ENCODE data around the gene MUC21.
"Not testable (repeated sequence)": the region's sequence is repeated elsewhere in the genome, so short reads cannot be mapped to it uniquely, and the experiment has no call there.

The MUC21 gene

DNA sequence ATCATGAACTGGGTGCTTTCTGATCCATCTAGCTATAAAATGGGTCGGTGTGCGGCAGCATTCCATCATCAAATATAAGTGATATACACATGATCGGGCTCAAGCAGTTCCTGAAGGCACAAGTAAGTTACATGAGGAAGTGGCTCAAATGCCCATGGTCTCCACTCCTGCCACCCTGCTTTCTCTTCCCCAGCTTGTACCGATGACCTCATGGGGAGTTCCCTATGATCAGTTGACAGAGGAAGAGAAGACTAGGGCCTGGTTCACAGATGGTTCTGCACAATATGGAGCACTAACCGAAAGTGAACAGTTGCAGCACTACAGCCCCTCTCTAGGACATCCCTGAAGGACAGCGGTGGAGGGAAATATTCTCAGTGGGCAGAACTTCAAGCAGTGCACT is 14.3 kb upstream of the MUC21 start:
- not testable (repeated sequence) for DNase-seq (ENCODE audit: low read depth in 2 of 2)

DNA sequence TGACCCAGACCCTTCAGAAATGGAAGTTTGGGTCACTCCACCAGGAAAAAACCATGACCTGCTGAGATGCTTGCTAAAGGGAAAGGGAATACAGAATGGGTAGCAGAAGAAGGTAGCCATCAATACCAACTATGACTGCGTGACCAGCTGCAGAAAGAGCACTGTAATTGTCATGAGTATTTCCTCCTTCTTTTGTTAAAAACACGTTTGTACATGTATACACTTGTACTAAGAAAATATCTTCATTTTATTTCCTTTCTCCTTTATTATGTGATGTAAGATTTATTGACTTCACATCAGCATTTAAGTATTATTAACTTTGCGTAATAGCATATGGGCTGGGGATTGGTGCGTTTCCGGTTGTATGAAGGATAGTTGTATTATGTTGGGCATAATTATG is 12.6 kb upstream of the MUC21 start:
- DNase-seq (ENCODE audit: low read depth in 2 of 2) = no peak

DNA sequence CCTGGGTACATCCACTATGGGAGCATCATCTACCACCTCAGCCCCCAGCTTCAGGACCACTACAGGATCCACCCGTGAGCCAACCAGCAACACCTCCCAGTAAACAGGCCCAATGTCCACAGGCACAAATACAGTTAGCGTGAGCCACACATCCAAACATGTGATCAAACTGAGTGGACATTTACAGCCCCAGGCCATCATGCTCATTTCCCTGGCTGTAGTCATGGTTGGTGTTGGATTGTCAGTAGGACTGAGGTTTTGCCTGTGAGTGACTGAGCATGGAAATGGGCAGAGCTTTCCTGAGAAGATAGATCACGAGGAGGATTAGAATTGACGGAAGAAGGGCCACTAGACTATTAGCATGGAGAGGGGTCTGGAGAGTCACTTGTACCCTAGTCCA is 10.7 kb upstream of the MUC21 start:
- DNase-seq (ENCODE audit: low read depth in 2 of 2) = no peak

DNA sequence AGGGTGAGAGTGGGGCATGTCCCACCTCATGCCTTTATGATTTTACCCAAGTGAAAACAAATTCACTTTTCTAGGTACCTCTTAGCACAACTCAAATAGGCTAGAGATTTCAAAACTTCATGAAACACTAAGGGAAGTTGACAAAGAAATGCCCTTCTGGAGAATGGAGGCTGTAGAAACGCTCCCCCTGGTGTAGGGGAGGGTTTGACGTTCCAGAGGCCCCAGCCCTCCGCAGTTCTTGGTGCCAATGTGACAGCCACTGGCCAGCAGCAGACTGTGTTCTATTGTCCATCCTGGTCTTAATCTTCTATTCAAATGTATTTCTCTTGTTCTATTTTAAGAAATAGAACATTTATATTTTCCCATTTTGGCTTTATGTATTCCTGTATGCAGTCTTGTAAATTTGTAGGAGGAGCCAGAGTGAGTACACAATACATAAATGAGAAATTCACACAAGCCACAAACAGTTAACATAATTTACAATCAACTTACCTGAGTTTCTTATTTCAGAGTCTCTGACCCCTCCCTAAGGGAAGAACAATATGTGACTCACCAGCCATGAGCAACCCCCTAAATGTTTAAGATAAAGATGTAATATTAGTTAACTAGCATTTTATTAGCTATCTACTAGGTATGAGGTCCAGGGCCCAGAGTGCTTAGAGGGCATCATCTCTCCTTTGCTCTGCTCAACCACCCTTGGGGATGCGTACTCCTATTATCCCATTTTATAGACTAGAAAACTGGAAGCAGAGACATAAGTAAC is 8.8 kb upstream of the MUC21 start:
- DNase-seq (ENCODE audit: low read depth in 2 of 2) = no peak

DNA sequence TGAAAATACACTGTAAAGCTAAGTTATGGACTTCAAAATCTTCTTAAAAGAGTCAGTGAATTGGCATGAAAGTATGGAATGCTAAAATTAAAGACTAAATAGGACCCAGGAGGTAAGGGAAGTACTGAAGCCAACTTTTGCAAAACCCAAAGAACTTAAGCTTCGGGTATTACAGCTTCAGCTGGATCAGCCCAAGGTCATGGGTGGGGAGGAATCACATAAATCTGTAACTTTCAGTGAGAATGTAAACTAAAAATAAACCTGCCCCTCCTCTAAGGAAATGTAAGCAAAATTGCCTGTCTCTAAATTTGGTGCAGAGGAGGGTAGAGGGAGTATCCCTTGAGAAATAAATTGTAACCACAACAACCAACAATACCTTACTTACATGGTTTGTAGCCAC is 4.4 kb upstream of the MUC21 start:
- DNase-seq (ENCODE audit: low read depth in 2 of 2) = no peak

DNA sequence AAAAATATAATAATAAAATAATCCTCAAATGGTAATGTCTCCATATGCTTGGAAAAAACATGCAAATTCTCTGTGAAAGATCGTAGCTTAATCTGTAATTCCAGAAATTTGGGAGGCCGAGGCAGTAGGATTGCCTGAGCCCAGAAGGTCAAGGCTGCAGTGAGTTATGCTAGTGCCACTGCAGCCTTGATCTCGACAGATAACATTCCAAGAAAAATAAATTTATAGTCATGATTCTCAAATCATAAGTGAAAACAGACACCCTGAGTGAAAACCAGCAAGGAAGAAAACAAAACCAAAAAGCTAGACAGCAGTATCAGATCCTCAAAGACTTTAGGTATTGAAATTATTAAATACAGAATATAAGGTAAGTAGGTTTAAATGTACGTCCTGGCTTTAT is 3.8 kb upstream of the MUC21 start:
- DNase-seq (ENCODE audit: low read depth in 2 of 2) = no peak

DNA sequence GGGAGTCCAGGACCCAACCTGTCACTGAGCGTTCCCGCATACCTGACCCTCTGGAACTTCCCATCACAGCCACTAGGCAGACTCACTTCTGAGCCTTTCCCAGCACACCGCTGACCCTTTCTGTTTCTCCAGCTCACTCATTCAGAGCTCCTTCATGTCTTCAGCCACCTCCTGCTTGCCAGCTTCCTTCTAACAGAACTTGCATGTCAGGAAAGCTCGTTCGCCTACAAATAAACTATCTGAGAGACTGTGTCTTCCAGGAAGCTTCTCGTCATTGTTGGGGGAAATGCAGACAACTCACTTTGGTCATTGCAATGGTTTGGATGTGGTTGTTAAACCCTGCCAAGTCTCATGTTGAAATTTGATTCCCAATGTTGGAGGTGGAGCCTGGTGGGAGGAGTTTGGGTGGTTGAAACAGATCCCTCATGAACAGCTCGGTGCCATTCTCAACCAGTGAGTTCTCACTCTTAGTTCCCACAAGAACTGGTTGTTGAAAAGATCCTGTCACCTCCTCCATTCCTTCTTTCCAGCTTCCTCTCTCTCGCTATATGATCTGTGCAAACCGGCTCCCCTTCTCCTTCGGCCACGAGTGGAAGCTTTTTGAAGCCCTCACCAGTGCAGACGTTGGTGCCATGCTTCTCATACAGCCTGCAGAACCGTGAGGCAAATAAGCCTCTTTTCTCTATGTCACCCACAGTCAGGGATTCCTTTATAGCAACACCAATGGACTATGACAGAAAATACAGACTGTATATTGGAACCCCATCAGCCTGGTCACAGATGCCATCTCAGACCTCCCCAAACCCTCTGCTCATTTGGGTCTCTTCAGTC is 1.4 kb upstream of the MUC21 start:
- no peak for DNase-seq (ENCODE audit: low read depth in 2 of 2)

DNA sequence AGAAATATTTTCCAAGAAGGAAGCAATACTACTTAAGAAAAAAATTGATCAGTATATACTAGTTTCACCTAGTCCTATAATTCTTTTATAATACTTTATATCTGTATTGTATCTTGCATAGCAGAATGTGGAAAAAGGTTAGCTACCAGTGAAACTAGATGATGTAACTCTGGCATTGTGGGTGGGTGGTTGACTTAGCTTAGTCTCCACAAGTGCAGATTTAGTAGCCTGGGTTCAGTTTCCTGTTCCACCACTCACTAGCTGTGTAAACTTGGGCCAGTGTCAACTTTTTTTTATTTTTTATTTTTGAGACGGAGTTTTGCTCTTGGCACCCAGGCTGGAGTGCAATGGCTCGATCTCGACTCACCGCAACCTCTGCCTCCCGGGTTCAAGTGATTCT is 2.0 kb downstream of the MUC21 start:
- no peak for DNase-seq (ENCODE audit: low read depth in 2 of 2)

DNA sequence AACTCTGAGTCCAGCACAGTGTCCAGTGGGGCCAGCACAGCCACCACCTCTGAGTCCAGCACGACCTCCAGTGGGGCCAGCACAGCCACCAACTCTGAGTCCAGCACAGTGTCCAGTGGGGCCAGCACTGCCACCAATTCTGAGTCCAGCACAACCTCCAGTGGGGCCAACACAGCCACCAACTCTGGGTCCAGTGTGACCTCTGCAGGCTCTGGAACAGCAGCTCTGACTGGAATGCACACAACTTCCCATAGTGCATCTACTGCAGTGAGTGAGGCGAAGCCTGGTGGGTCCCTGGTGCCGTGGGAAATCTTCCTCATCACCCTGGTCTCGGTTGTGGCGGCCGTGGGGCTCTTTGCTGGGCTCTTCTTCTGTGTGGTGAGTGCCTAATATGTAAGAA is 3.8 kb downstream of the MUC21 start:
- DNase-seq (ENCODE audit: low read depth in 2 of 2) = no peak

DNA sequence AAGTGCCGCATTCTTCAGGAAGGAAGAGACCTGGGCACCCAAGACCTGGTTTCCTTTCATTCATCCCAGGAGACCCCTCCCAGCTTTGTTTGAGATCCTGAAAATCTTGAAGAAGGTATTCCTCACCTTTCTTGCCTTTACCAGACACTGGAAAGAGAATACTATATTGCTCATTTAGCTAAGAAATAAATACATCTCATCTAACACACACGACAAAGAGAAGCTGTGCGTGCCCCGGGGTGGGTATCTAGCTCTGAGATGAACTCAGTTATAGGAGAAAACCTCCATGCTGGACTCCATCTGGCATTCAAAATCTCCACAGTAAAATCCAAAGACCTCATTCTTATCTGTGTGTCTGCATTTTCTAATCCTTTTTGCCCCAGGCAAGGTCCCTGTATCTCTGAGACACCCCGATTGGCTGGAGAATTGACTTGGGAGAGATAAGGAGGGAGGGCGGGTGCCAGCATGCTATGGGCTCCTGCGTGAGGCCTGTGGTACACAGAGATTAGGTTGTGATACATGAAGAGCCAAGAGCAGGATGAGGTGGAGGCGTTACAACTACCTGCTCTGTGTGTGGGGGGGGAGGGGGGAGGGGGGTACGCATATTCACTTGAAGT is 4.8 kb downstream of the MUC21 start:
- DNase-seq (ENCODE audit: low read depth in 2 of 2) = no peak

DNA sequence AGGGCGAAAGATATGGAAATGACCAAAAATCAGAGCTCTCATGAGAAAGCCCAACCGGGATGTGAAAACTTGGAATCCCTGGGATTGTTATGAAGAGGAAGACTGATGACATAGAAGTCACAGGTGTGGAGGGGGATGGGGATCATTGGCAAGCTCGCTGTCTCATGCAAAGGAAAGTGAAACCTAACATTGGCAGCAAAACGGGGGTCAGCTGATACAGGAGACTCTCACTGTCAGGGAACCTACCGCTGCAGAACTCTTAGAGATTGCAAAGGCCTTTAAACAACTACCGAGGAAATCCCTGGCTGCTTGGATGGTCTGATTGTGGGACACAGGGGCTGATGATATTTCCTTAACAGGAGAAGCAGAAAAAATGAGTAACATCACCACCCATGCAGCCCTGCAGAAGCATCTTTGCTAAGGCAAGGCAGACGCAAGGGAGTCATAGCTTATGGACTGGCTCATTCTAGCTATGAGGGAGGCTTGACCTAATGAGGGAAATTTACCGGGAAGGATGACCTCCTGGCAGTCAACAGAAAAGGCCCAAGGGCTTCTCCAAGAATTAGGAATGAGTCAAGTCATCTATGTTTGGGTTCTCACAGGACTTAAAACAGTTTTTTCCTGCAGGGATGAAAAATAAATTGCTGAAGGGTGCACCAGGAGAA is 7.0 kb downstream of the MUC21 start:
- DNase-seq (ENCODE audit: low read depth in 2 of 2) = no peak

DNA sequence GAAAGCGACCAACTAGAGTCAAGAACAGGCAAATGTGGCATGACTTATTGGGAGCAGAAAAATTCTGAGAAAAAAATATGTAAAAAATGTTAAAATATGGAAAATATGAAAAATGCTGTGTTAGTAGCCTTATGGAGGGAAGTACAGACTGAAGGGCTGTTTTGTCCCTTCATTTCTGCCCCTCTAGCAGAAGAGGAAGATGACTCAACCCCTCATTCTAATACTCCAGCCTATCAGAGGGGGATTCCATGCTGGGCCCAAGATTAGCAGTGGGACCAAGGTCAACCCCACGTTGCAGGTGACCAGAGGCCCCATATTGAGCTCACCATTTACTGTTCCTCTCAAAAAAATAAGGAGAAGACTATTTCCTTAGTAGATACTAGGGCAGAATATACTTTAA is 8.4 kb downstream of the MUC21 start:
- DNase-seq (ENCODE audit: low read depth in 2 of 2) = no peak

DNA sequence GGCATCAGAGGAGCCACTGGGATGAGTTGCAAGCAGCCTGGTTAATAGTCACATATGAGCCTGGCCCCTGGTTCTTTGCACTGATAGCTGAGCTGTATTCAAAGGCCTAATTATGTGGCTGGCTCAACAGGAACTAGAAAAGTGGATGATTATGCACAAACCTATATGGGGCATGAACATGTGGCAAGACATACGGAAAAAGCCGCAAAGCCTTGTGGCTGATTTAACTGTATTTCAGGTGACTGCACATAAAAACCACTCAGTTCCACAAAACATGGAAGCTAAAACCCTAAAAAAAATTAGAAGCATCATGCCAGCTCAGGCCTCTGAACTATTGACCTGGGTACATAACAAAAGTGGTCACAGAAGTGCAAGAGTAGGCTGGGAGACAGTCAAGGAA is 13.8 kb downstream of the MUC21 start:
- DNase-seq (ENCODE audit: low read depth in 2 of 2) = no peak

DNA sequence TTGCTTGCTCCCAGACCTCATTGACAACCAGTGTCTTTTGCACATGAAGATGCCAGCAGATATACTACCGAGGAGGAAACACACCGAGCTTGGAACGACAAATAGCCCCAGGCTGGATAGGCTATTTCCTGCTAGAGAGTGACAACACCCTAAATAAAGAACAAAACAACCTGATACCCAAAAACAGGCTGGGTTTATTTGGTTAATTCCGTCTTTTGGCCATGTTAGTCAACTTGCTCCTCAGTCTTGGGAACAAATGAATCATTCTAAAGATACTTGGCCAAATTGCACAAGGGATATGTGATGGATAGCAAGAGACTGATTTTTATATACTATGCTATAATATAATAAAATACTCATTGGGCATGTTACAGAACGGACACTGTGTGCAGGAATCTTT is 15.3 kb downstream of the MUC21 start:
- no peak for DNase-seq (ENCODE audit: low read depth in 2 of 2)

DNA sequence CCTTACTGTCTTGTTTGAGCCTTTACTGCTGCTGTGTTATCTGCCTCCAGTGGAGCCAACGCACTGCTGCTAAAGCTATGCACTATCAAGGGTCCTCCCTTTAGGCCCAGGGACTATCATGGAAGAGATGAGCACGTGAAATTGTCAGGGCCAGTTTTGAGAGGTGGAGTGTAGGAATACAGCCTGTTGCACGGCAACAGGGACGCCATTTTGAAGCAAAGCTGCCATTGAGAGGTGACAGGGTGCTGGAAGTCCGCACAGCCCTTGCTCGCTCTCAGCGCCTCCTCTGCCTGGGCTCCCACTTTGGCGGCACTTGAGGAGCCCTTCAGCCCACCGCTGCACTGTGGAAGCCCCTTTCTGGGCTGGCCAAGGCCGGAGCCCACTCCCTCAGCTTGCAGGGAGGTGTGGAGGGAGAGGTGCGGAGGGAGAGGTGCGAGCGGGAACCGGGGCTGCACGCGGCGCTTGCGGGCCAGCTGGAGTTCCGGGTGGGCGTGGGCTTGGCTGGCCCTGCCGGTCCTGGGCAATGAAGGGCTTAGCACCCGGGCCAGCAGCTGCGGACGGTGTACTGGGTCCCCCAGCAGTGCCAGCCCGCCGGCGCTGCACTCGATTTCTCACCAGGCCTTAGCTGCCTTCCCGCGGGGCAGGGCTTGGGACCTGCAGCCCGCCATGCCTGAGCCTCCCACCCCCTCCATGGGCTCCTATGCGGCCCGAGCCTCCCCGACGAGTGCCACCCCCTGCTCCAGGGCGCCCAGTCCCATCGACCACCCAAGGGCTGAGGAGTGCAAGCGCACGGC is 16.7 kb downstream of the MUC21 start:
- not testable (repeated sequence) for DNase-seq (ENCODE audit: low read depth in 2 of 2)

DNA sequence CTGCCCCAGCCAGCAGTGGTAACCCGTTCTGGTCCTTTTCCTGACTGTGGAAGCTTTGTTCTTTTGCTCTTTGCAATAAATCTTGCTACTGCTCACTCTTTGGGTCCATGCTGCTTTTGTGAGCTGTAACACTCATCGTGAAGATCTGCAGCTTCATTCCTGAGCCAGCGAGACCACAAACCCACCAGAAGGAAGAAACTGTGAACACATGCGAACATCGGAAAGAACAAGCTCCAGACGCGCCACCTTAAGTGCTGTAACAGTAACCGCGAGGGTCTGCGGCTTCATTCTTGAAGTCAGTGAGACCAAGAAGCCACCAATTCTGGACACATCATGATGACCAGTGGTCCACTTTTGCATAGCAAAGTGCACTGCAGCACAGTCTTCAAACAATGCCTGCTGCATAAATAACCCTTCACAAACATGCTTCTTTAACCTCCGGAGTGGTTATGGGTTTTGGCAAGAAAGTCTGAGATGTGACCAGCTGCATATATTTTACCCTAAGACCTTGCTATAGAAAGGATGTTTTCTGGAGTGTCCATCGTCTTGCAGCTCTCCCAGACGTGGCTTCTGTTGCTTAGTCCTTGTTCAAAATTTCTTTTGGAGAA is 17.9 kb downstream of the MUC21 start:
- DNase-seq (ENCODE audit: low read depth in 2 of 2) = no peak

DNA sequence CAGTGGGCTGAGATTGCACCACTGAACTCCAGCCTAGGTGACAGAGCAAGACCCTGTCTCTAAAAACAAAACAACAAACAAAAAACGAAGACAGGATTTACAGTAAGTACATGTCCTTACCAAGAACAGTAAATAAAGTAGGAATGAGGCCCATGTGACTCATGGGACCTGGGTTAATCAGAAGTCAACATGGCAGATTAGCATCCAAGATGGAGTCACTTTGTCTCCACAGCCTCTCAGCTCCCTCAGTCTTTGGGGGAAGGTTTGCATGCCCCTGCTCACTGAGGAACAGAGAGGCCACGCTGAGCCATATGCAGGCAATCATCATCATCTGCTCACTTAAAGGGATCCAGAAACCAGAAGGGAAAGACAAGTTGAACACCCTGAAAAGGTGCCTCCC is 19.0 kb downstream of the MUC21 start:
- no peak for DNase-seq (ENCODE audit: low read depth in 2 of 2)

DNA sequence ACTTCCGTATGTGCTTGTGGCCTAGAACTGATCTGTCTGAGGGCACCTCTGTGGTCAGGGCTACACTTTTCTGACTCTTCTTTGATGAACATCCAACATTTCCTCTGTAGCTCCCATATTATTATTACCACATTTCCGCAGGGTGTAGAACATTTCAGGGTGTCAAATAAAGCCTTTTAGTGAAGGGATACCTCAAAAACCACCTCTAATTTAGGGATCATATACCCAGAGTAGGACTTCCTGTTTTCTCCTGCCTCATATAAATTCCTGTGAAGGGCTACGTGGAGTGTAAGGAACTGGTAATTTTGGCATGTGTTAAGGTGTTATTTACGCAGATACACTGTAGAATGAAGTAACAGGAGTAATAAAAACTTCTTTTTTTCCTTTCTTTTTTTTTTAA is 21.3 kb downstream of the MUC21 start:
- no peak for DNase-seq (ENCODE audit: low read depth in 2 of 2)

DNA sequence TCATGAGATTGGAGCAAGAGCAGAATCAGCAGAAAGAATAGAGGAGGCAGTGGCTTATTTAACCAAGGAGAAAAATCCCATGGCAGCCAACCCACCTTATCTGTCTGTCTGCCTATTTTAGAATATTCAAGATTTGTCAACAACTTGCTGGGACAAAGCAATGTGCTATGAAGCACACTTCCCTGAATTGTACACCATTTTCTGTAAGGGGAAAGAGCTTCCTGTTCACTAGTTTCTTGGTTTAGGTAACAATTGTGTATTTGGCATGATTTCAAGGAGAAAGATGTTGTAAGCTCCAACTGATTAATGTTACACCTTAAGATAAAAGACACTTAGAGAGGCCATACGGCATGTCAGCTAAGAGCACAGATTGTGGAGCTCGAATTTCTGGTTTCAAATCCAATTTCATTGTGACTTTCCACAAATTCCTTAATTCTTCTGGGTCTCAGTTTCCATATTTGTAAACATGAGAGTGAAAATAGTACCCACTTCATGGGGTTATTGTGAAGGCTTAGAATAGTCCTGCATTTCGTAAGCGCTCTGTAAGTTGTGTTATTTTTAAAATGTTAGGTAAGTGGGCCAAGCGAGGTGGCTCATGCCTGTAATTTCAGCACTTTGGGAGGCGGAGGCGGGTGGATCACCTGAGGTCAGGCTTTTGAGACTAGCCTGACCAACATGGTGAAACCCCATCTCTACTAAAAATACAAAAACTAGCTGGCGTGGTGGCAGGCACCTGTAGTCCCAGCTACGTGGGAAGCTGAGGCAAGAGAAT is 21.9 kb downstream of the MUC21 start:
- no peak for DNase-seq (ENCODE audit: low read depth in 2 of 2)

DNA sequence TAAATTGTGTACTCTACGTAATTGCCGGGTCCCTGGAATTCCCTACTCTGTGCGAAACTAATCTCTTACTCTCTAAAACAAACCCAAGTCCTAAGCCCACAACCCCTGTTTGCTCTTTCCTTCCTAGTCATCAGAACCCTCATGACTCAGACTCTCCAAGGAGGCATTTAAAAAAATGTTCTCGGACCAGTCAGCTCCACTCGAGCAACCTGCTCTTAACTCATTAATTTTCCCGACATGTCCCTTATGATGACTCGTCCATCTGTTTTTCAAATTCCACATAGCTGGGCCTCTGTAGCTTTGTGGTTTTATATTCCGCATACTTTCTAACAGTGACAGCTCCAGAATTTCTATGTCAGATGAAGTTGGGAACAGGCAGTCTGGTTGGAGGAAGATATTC is 24.2 kb downstream of the MUC21 start:
- DNase-seq (ENCODE audit: low read depth in 2 of 2) = no peak
